IMR-90 (cell line): ENCODE measurements around the gene SIPA1.

Source experiments
- POLR2A ChIP-seq: IDR thresholded peaks from 2 replicates; pipeline ENCODE4 v1.6.1; 2012; ENCODE audit warnings: mild to moderate bottlenecking, low read depth, low read length
- RAD21 ChIP-seq: IDR thresholded peaks from 2 replicates; pipeline ENCODE4 v1.6.1; 2012; ENCODE audit warnings: low read length, improper control_type of control experiment
- RCOR1 ChIP-seq: IDR thresholded peaks from 2 replicates; pipeline ENCODE4 v1.6.1; 2012; ENCODE audit warnings: mild to moderate bottlenecking, low read length, improper control_type of control experiment; ENCODE audit not compliant: insufficient replicate concordance
- TF ChIP-seq, protein P1 (sequence below): conservative IDR thresholded peaks from 2 replicates; pipeline ENCODE4 v1.5.1; 2012; ENCODE audit warnings: mild to moderate bottlenecking, low read depth, low read length, improper control_type of control experiment

DNA sequence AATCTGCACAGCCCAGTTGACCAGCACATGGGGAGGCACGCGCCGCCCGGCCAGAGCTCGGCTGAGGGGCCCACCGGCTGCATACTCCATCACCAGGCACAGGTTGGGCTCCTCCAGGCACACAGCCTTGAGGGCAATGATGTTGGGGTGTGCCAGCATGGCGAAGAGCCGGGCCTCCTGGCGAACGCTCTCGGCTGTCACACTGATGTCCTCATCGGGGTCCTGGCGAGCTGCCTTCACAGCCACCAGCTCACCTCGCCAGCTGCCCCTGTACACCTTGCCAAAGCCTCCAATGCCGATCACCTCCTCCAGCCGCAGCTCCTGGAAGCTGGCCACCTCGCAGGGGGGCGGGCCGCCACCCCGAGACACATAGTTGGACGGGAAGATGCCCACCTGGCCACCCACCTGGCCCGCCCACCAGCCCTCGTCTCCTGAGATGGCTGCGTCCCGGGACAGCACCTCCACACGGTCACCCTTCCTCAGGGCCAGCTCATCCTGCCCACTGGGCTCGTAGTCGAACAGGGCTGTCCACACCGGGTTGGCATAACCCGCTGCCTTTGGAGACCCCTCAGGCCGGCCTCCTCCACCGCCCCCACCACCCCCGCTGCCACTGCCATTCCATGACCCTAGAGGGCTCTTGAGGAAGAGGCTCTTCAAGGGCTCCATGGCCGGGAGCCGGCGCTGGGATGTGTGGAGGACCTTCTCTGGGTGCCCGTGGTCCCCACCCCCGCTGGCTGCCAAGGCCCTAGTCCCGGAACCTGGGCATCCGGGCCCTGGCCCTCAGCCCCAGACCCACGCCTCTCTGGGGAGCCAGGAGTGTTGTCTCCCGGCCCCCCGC, 24.6 kb upstream of the SIPA1 start:
- TF ChIP-seq POLR2A (no peak), RCOR1 (no peak), RAD21 (no peak)
- TF ChIP-seq, protein P1, sequence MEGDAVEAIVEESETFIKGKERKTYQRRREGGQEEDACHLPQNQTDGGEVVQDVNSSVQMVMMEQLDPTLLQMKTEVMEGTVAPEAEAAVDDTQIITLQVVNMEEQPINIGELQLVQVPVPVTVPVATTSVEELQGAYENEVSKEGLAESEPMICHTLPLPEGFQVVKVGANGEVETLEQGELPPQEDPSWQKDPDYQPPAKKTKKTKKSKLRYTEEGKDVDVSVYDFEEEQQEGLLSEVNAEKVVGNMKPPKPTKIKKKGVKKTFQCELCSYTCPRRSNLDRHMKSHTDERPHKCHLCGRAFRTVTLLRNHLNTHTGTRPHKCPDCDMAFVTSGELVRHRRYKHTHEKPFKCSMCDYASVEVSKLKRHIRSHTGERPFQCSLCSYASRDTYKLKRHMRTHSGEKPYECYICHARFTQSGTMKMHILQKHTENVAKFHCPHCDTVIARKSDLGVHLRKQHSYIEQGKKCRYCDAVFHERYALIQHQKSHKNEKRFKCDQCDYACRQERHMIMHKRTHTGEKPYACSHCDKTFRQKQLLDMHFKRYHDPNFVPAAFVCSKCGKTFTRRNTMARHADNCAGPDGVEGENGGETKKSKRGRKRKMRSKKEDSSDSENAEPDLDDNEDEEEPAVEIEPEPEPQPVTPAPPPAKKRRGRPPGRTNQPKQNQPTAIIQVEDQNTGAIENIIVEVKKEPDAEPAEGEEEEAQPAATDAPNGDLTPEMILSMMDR: no peak
